A549 (cell line): Measurements from ENCODE around the gene ZMYND19.

Source experiments
- CEBPB ChIP-seq, 2 experiments: fragments of >200 bp in 1 of 2; sonication (Bioruptor Twin) in 1 of 2; formaldehyde crosslinking in 1 of 2; IDR thresholded peaks; 2 replicates each; pipeline ENCODE4 v1.6.1; 2012 to 2016
- CHD4 ChIP-seq: fragments of 200-600 bp; sonication (generic); IDR thresholded peaks from 2 replicates; pipeline ENCODE4 v1.6.1; 2016; ENCODE audit warnings: antibody characterized with exemption, mild to moderate bottlenecking, borderline replicate concordance
- CTCF ChIP-seq: fragments of >200 bp; sonication (Bioruptor Twin); formaldehyde crosslinking; IDR thresholded peaks from 3 replicates; pipeline ENCODE4 v1.5.1; 2016
- EP300 ChIP-seq, 2 experiments: fragments of >200 bp; sonication (Bioruptor Twin); formaldehyde crosslinking; IDR thresholded peaks; 2 replicates in 1 of 2; 3 replicates in 1 of 2; pipeline ENCODE4 v1.6.1; 2016 to 2017
- HDAC2 ChIP-seq: fragments of 200-600 bp; sonication (generic); IDR thresholded peaks from 2 replicates; pipeline ENCODE4 v1.6.1; 2016
- JUN ChIP-seq, 2 experiments: fragments of >200 bp; sonication (Bioruptor Twin); formaldehyde crosslinking; IDR thresholded peaks; 2 replicates in 1 of 2; 3 replicates in 1 of 2; pipeline ENCODE4 v1.6.1; 2016 to 2017
- KDM1A ChIP-seq: fragments of 200-600 bp; sonication (generic); IDR thresholded peaks from 2 replicates; pipeline ENCODE4 v1.6.1; 2016; ENCODE audit warnings: low read depth, mild to moderate bottlenecking
- MAFK ChIP-seq: fragments of 450-650 bp; IDR thresholded peaks from 2 replicates; pipeline ENCODE4 v1.6.1; 2014; ENCODE audit not compliant: partially characterized antibody
- POLR2A ChIP-seq: IDR thresholded peaks from 2 replicates; pipeline ENCODE4 v1.6.1; 2012; ENCODE audit warnings: mild to moderate bottlenecking, low read length
- ZSCAN20 ChIP-seq: fragments of 250-450 bp; sonication (Bioruptor Pico); IDR thresholded peaks from 2 replicates; pipeline ENCODE4 v1.8.0; 2022; ENCODE audit warnings: mild to moderate bottlenecking, moderate library complexity
- TF ChIP-seq, protein P1 (sequence below): fragments of 150-350 bp; IDR thresholded peaks from 2 replicates; pipeline ENCODE4 v1.6.1; 2014; ENCODE audit warnings: low read depth, mild to moderate bottlenecking, low read length

GRCh38 chr9:137606734-137607138, 16.4 kb upstream of the ZMYND19 start:
- TF ChIP-seq CHD4 = no peak
- TF ChIP-seq MAFK = no peak
- no peak for TF ChIP-seq CTCF
- no peak for TF ChIP-seq POLR2A
- no peak for TF ChIP-seq HDAC2
- no peak for TF ChIP-seq KDM1A
- TF ChIP-seq ZSCAN20 (CRISPR knock-in tag) = no peak
- TF ChIP-seq CEBPB (IDR thresholded peaks at IDR 0.05) = no peak
- TF ChIP-seq, protein P1, sequence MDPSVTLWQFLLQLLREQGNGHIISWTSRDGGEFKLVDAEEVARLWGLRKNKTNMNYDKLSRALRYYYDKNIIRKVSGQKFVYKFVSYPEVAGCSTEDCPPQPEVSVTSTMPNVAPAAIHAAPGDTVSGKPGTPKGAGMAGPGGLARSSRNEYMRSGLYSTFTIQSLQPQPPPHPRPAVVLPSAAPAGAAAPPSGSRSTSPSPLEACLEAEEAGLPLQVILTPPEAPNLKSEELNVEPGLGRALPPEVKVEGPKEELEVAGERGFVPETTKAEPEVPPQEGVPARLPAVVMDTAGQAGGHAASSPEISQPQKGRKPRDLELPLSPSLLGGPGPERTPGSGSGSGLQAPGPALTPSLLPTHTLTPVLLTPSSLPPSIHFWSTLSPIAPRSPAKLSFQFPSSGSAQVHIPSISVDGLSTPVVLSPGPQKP = no peak
- no peak for TF ChIP-seq JUN (IDR thresholded peaks at IDR 0.05)
- no peak for TF ChIP-seq EP300 (IDR thresholded peaks at IDR 0.05)
